GM23248 (cell line): ENCODE data around the gene TUBG1.
"Not testable (repeated sequence)": the region's sequence is repeated elsewhere in the genome, so short reads cannot be mapped to it uniquely, and the experiment has no call there.

Experiments used
- EZH2 ChIP-seq: fragments of 200-600 bp; sonication (generic); IDR thresholded peaks from 2 replicates; pipeline ENCODE4 v1.6.1; 2018; ENCODE audit warnings: antibody characterized with exemption, mild to moderate bottlenecking; ENCODE audit not compliant: insufficient read depth, poor library complexity, severe bottlenecking
- EZH2phosphoT487 ChIP-seq: fragments of 200-600 bp; sonication (generic); IDR thresholded peaks from 2 replicates; pipeline ENCODE4 v1.6.1; 2018; ENCODE audit warnings: antibody characterized with exemption, moderate library complexity, mild to moderate bottlenecking, low read depth; ENCODE audit not compliant: insufficient read depth

GRCh38 chr17:42627032-42627764, 17.7 kb downstream of the TUBG1 start:
- TF ChIP-seq EZH2phosphoT487, EZH2: not testable (repeated sequence)
